Panc1 (cell line): Measurements from ENCODE around the gene TPR.

ENCODE experiments used
- CTCF ChIP-seq: fragments of 450-650 bp; IDR thresholded peaks from 2 replicates; pipeline ENCODE4 v1.5.1; 2017; ENCODE audit warnings: mild to moderate bottlenecking
- POLR2AphosphoS5 ChIP-seq: IDR thresholded peaks from 2 replicates; pipeline ENCODE4 v1.6.1; 2012; ENCODE audit warnings: mild to moderate bottlenecking, low read depth, low read length, moderate library complexity
- REST ChIP-seq, 2 experiments: IDR thresholded peaks; 2 replicates each; pipeline ENCODE4 v1.6.1; 2011 to 2012; ENCODE audit warnings: low read depth in 2 of 2, control low read depth in 1 of 2, low read length in 1 of 2, mild to moderate bottlenecking in 1 of 2, moderate library complexity in 1 of 2; ENCODE audit not compliant: insufficient read depth in 1 of 2
- SIN3A ChIP-seq: IDR thresholded peaks from 2 replicates; pipeline ENCODE4 v1.6.1; 2012; ENCODE audit warnings: low read depth, mild to moderate bottlenecking, low read length, moderate library complexity, borderline replicate concordance; ENCODE audit not compliant: insufficient read depth
- TCF7L2 ChIP-seq: IDR thresholded peaks from 2 replicates; pipeline ENCODE4 v1.6.1; 2011; ENCODE audit warnings: mild to moderate bottlenecking, low read depth, low read length, inconsistent platforms

GRCh38 chr1:186297439-186298045 lies 77.5 kb downstream of the TPR start:
- TF ChIP-seq CTCF (no peak; the same call in 1 of the 2 replicates), POLR2AphosphoS5 (no peak), REST (IDR thresholded peaks at IDR 0.05; ENCODE audit: insufficient read depth in 1 of 2, low read depth in 2 of 2, low read length in 1 of 2) (no peak), SIN3A (no peak), TCF7L2 (no peak)
